H1 (cell line): ENCODE measurements around the gene CELA2A. TPM values are rescaled to one million over a fixed set of nuclear protein-coding genes. Genes with fewer than 3 reads are reported as not detected.
A peak's percentile ranks its signal among the peaks of the same experiment; 100 is the strongest.

Experiments
- CTCF ChIA-PET: fragments of 300-600 bp; sonication (Branson Sonifier 250); formaldehyde crosslinking; loops from one replicate; lab custom pipeline; 2021; ENCODE audit not compliant: partially characterized antibody; lab: Charles Lee
- POLR2A ChIA-PET: fragments of 300-600 bp; sonication (Branson Sonifier 250); formaldehyde crosslinking; loops from one replicate; lab custom pipeline; 2021; ENCODE audit warnings: inconsistent platforms; ENCODE audit not compliant: partially characterized antibody; lab: Charles Lee
- DNase-seq, 2 experiments: peaks; one replicate each; pipeline versions ENCODE4 v3.0.0 to v3.0.0-alpha.2; 2010 to 2022; ENCODE audit warnings: low spot score in 2 of 2, low read depth in 1 of 2, mixed read lengths in 1 of 2
- FAIRE-seq: peaks from 2 replicates; lab custom pipeline; 2011; peaks lifted over from hg19 to GRCh38; lab: Jason Lieb, UNC
- H2AFZ ChIP-seq: 2 replicates; pipeline ENCODE4 v1.8.1; 2012; ENCODE audit warnings: low read length, inconsistent platforms
- H2AK5ac ChIP-seq: 2 replicates; pipeline ENCODE4 v1.6.1; 2013; ENCODE audit warnings: low read depth, low read length
- H2BK120ac ChIP-seq: replicated peaks from 2 replicates; pipeline ENCODE3; 2013; ENCODE audit warnings: low read depth, low read length, inconsistent platforms
- H2BK12ac ChIP-seq: 2 replicates; pipeline ENCODE4 v1.6.1; 2013; ENCODE audit warnings: low read depth, low read length
- H2BK15ac ChIP-seq: 2 replicates; pipeline ENCODE4 v1.6.1; 2013; ENCODE audit warnings: low read length
- H2BK20ac ChIP-seq: 2 replicates; pipeline ENCODE4 v1.6.1; 2013; ENCODE audit warnings: low read length
- H2BK5ac ChIP-seq: 2 replicates; pipeline ENCODE4 v1.6.1; 2013; ENCODE audit warnings: low read depth, low read length
- H3K14ac ChIP-seq: 2 replicates; pipeline ENCODE4 v1.6.1; 2013; ENCODE audit warnings: inconsistent platforms; ENCODE audit not compliant: insufficient read length
- H3K18ac ChIP-seq: 2 replicates; pipeline ENCODE4 v1.6.1; 2013; ENCODE audit warnings: low read length; ENCODE audit errors: extremely low read depth
- H3K23ac ChIP-seq: 2 replicates; pipeline ENCODE4 v1.6.1; 2013; ENCODE audit warnings: inconsistent platforms; ENCODE audit not compliant: insufficient read length
- H3K23me2 ChIP-seq: 2 replicates; pipeline ENCODE4 v1.6.1; 2013; ENCODE audit warnings: low read depth, low read length
- H3K27ac ChIP-seq: 2 replicates; pipeline ENCODE4 v1.6.1; 2011; ENCODE audit warnings: low read depth, low read length, inconsistent platforms
- H3K27me3 ChIP-seq, 4 experiments: replicated peaks in 1 of 4; 1 replicate in 1 of 4; 2 replicates in 3 of 4; pipeline versions ENCODE4 v1.6.1 to v1.8.1; 2011 to 2013; ENCODE audit warnings: low read length in 3 of 4, mild to moderate bottlenecking in 3 of 4, inconsistent platforms in 2 of 4, mixed read lengths in 2 of 4, moderate library complexity in 1 of 4; ENCODE audit not compliant: control insufficient read depth in 3 of 4, insufficient read depth in 3 of 4; ENCODE audit errors: extremely low read depth in 1 of 4
- H3K36me3 ChIP-seq, 4 experiments: 2 replicates each; pipeline versions ENCODE4 v1.6.1 to v1.8.1; 2011 to 2013; ENCODE audit warnings: mild to moderate bottlenecking in 4 of 4, low read length in 3 of 4, moderate library complexity in 2 of 4, control low read depth in 1 of 4, inconsistent platforms in 1 of 4; ENCODE audit not compliant: insufficient read depth in 4 of 4, control insufficient read depth in 2 of 4
- H3K4ac ChIP-seq: replicated peaks from 2 replicates; pipeline ENCODE3; 2013; ENCODE audit warnings: low read length, low read depth, mixed read lengths, inconsistent platforms; ENCODE audit not compliant: insufficient read length
- H3K4me1 ChIP-seq, 4 experiments: replicated peaks in 1 of 4; 1 replicate in 1 of 4; 2 replicates in 3 of 4; pipeline versions ENCODE4 v1.6.1 to v1.8.1; 2011 to 2013; ENCODE audit warnings: low read length in 3 of 4, inconsistent platforms in 2 of 4, mixed read lengths in 1 of 4; ENCODE audit not compliant: insufficient read depth in 4 of 4, control insufficient read depth in 3 of 4
- H3K4me2 ChIP-seq, 2 experiments: 2 replicates each; pipeline versions ENCODE4 v1.6.1 to v1.8.1; 2011 to 2013; ENCODE audit warnings: low read depth in 2 of 2, low read length in 2 of 2, control low read depth in 1 of 2, inconsistent platforms in 1 of 2, mild to moderate bottlenecking in 1 of 2; ENCODE audit not compliant: insufficient read depth in 1 of 2
- H3K4me3 ChIP-seq, 4 experiments: fragments of 200-600, 300-600 bp in 1 of 4; sonication (generic), shearing (Covaris generic), sonication (Bioruptor Twin) in 1 of 4; 2 replicates each; pipeline versions ENCODE4 v1.5.1 to v1.8.1; 2011 to 2016; ENCODE audit warnings: low read length in 4 of 4, low read depth in 3 of 4, control low read depth in 2 of 4, inconsistent platforms in 2 of 4, mild to moderate bottlenecking in 2 of 4, mixed read lengths in 1 of 4, moderate library complexity in 1 of 4; ENCODE audit not compliant: insufficient read depth in 2 of 4; ENCODE audit errors: extremely low read depth in 1 of 4
- H3K56ac ChIP-seq: replicated peaks from 2 replicates; pipeline ENCODE3; 2013; ENCODE audit warnings: low read depth, mild to moderate bottlenecking, mixed read lengths, low read length, inconsistent platforms; ENCODE audit not compliant: insufficient read length
- H3K79me1 ChIP-seq: 2 replicates; pipeline ENCODE4 v1.6.1; 2013; ENCODE audit warnings: low read depth, low read length, control low read depth
- H3K79me2 ChIP-seq, 2 experiments: 2 replicates each; pipeline versions ENCODE4 v1.6.1 to v1.8.1; 2012 to 2013; ENCODE audit warnings: low read length in 2 of 2, mild to moderate bottlenecking in 2 of 2, inconsistent platforms in 1 of 2; ENCODE audit not compliant: insufficient read depth in 2 of 2, control insufficient read depth in 1 of 2
- H3K9ac ChIP-seq, 4 experiments: replicated peaks in 1 of 4; 1 replicate in 1 of 4; 2 replicates in 3 of 4; pipeline versions ENCODE4 v1.6.1 to v1.8.1; 2011 to 2013; ENCODE audit warnings: low read depth in 3 of 4, low read length in 3 of 4, control low read depth in 2 of 4, mild to moderate bottlenecking in 2 of 4, moderate library complexity in 2 of 4, inconsistent platforms in 1 of 4; ENCODE audit errors: extremely low read depth in 1 of 4
- H3K9me3 ChIP-seq, 2 experiments: 2 replicates each; pipeline versions ENCODE4 v1.6.1 to v1.8.1; 2012 to 2013; ENCODE audit warnings: mild to moderate bottlenecking in 2 of 2, moderate library complexity in 2 of 2, control low read depth in 1 of 2, inconsistent platforms in 1 of 2, low read depth in 1 of 2, low read length in 1 of 2, mixed read lengths in 1 of 2; ENCODE audit not compliant: insufficient read depth in 2 of 2
- H4K20me1 ChIP-seq, 2 experiments: replicated peaks in 1 of 2; 2 replicates each; pipeline versions ENCODE3 to v1.8.1; 2011 to 2013; ENCODE audit warnings: inconsistent platforms in 2 of 2, low read length in 2 of 2, mild to moderate bottlenecking in 1 of 2; ENCODE audit not compliant: insufficient read depth in 2 of 2, control insufficient read depth in 1 of 2
- H4K5ac ChIP-seq: 2 replicates; pipeline ENCODE4 v1.6.1; 2013; ENCODE audit warnings: low read length, low read depth, mixed read lengths, inconsistent platforms; ENCODE audit not compliant: insufficient read length
- H4K8ac ChIP-seq: 2 replicates; pipeline ENCODE4 v1.8.0; 2013; ENCODE audit warnings: mild to moderate bottlenecking, moderate library complexity, low read length, inconsistent platforms; ENCODE audit not compliant: insufficient read depth; ENCODE audit errors: extremely low read depth
- H4K91ac ChIP-seq: replicated peaks from 2 replicates; pipeline ENCODE3; 2013; ENCODE audit warnings: low read length, mixed read lengths, inconsistent platforms; ENCODE audit not compliant: insufficient read length
- RFX5 ChIP-seq: IDR thresholded peaks from 2 replicates; pipeline ENCODE4 v1.6.1; 2011; ENCODE audit warnings: low read depth, low read length, improper control_type of control experiment, borderline replicate concordance
- SRF ChIP-seq: IDR thresholded peaks from 2 replicates; pipeline ENCODE4 v1.6.1; 2011; ENCODE audit warnings: mild to moderate bottlenecking, low read depth, low read length, moderate library complexity
- ZNF274 ChIP-seq: IDR thresholded peaks from 2 replicates; pipeline ENCODE4 v1.7.0; 2012; ENCODE audit warnings: low read length, borderline replicate concordance; ENCODE audit errors: extremely low read depth
- WGBS, 2 experiments: shearing (Covaris generic) in 1 of 2; methylation state at CpG; one replicate each; pipeline versions ENCODE4 v1.1.6 to v1.1.7; 2013 to 2015; ENCODE audit warnings: low lambda C conversion rate in 2 of 2, mixed read lengths in 2 of 2, inconsistent platforms in 1 of 2, low coverage in 1 of 2, missing lambda C conversion rate in 1 of 2; ENCODE audit not compliant: insufficient replicate concordance in 2 of 2, insufficient coverage in 1 of 2, insufficient read length in 1 of 2; ENCODE audit errors: extremely low coverage in 1 of 2, missing lambda C conversion rate in 1 of 2; 5-methylcytosine and 5-hydroxymethylcytosine counted together
- polyA plus RNA-seq, 7 experiments: library from polyadenylated mRNA; depleted of rRNA in 3 of 7; stranded (reverse) in 5 of 7; unstranded in 2 of 7; fragments of >200 nt in 5 of 7; fragments of 200-250 nt in 2 of 7; gene quantifications; 1 replicate in 5 of 7; 2 replicates in 1 of 7; 4 replicates in 1 of 7; pipeline versions ENCODE4 v1.2.1 to v1.2.3, GENCODE V29; 2011 to 2013; ENCODE audit warnings: missing spikeins in 2 of 7, mixed read lengths in 2 of 7
- total RNA-seq: library from RNA; stranded (reverse); fragmentation: NEBNext Ultra II Directional; extraction: Animal tissue kit (Norgen Biotek cat#: 25700); gene quantifications from 2 replicates; pipeline ENCODE4 v1.2.1, GENCODE V29; 2021

The CELA2A gene
- total and polyA plus RNA-seq, 2 of the 8 experiments (the other 6 are each of a cell fraction or from before 2014, with no cell fraction given) = not detected

GRCh38 chr1:15507278-15507677 lies 50.7 kb downstream of the CELA2A start:
- Histone ChIP-seq H3K18ac (peak overlapping the region; percentile 48), H3K27me3 (no peaks in the 10 kb centered on the region), H2BK12ac (peak overlapping the region; percentile 68; the same call in 1 of the 2 replicates), H2BK5ac (peak overlapping the region; percentile 88; the same call in 1 of the 2 replicates), H3K14ac (no peak overlapping the region), H3K36me3 (peaks cover 0 to 6% (median 2%) of the 10 kb centered on the region in 4 experiments; a peak in 3 of 8 replicates), H3K79me1 (no peaks in the 10 kb centered on the region; the same call in 1 of the 2 replicates), H2BK15ac (no peak overlapping the region), H3K56ac (no peak overlapping the region), H4K91ac (peak overlapping the region; percentile 38), H3K23me2 (no peaks in the 10 kb centered on the region), H4K8ac (no peak overlapping the region), H3K4me1 (peaks cover 13 to 31% (median 23%) of the 10 kb centered on the region in 4 experiments), H2AFZ (no peak overlapping the region), H2BK20ac (0 out of 2 replicates have a peak overlapping the region, but pooled peaks have one; percentile 72), H4K20me1 (no peaks in the 10 kb centered on the region), H3K9ac (no peak overlapping the region), H4K5ac (peak overlapping the region; percentile 31), H2BK120ac (peak overlapping the region; percentile 36), H3K4me3 (peak overlapping the region in 1 of 4 experiments; percentile 25; a peak in 1 of 8 replicates), H3K4ac (peak overlapping the region; percentile 76), H3K79me2 (peaks cover 0 to 8% of the 10 kb centered on the region in 2 experiments; a peak in 1 of 4 replicates), H3K23ac (no peak overlapping the region), H2AK5ac (0 out of 2 replicates have a peak overlapping the region, but pooled peaks have one; percentile 28), H3K4me2 (peak overlapping the region in 1 of 2 experiments; percentile 41; a peak in 2 of 4 replicates), H3K9me3 (no peaks in the 10 kb centered on the region), H3K27ac (peak overlapping the region; percentile 7; the same call in 1 of the 2 replicates)
- DNase-seq (no peak), FAIRE-seq (no peak)
- WGBS, 2 experiments = 73% methylated on average over 5 of the region's 5 CpGs; no CpG with 5 or more reads in 1 of the 2 experiments
- ChIA-PET CTCF (no interaction called here), POLR2A (interaction anchor here (1.0 kb wide), 1 partner anchor 11 kb away, joined by 4 read pairs; no protein-coding TSS in a partner anchor)
- TF ChIP-seq SRF (no peak), ZNF274 (no peak), RFX5 (no peak)
